H1 (cell line): Measurements from ENCODE around the gene CCDC178. TPM values are rescaled to one million over a fixed set of nuclear protein-coding genes. Genes with fewer than 3 reads are reported as not detected.

ENCODE experiments used
- CTCF ChIA-PET: fragments of 300-600 bp; sonication (Branson Sonifier 250); formaldehyde crosslinking; loops from one replicate; lab custom pipeline; 2021; ENCODE audit not compliant: partially characterized antibody; lab: Charles Lee
- POLR2A ChIA-PET: fragments of 300-600 bp; sonication (Branson Sonifier 250); formaldehyde crosslinking; loops from one replicate; lab custom pipeline; 2021; ENCODE audit warnings: inconsistent platforms; ENCODE audit not compliant: partially characterized antibody; lab: Charles Lee
- DNase-seq, 2 experiments: peaks; one replicate each; pipeline versions ENCODE4 v3.0.0 to v3.0.0-alpha.2; 2010 to 2022; ENCODE audit warnings: low spot score in 2 of 2, low read depth in 1 of 2, mixed read lengths in 1 of 2
- FAIRE-seq: peaks from 2 replicates; lab custom pipeline; 2011; peaks lifted over from hg19 to GRCh38; lab: Jason Lieb, UNC
- H2AFZ ChIP-seq: 2 replicates; pipeline ENCODE4 v1.8.1; 2012; ENCODE audit warnings: low read length, inconsistent platforms
- H2AK5ac ChIP-seq: 2 replicates; pipeline ENCODE4 v1.6.1; 2013; ENCODE audit warnings: low read depth, low read length
- H2BK120ac ChIP-seq: replicated peaks from 2 replicates; pipeline ENCODE3; 2013; ENCODE audit warnings: low read depth, low read length, inconsistent platforms
- H2BK12ac ChIP-seq: 2 replicates; pipeline ENCODE4 v1.6.1; 2013; ENCODE audit warnings: low read depth, low read length
- H2BK15ac ChIP-seq: 2 replicates; pipeline ENCODE4 v1.6.1; 2013; ENCODE audit warnings: low read length
- H2BK20ac ChIP-seq: 2 replicates; pipeline ENCODE4 v1.6.1; 2013; ENCODE audit warnings: low read length
- H2BK5ac ChIP-seq: 2 replicates; pipeline ENCODE4 v1.6.1; 2013; ENCODE audit warnings: low read depth, low read length
- H3K14ac ChIP-seq: 2 replicates; pipeline ENCODE4 v1.6.1; 2013; ENCODE audit warnings: inconsistent platforms; ENCODE audit not compliant: insufficient read length
- H3K18ac ChIP-seq: 2 replicates; pipeline ENCODE4 v1.6.1; 2013; ENCODE audit warnings: low read length; ENCODE audit errors: extremely low read depth
- H3K23ac ChIP-seq: 2 replicates; pipeline ENCODE4 v1.6.1; 2013; ENCODE audit warnings: inconsistent platforms; ENCODE audit not compliant: insufficient read length
- H3K23me2 ChIP-seq: 2 replicates; pipeline ENCODE4 v1.6.1; 2013; ENCODE audit warnings: low read depth, low read length
- H3K27ac ChIP-seq: 2 replicates; pipeline ENCODE4 v1.6.1; 2011; ENCODE audit warnings: low read depth, low read length, inconsistent platforms
- H3K27me3 ChIP-seq, 4 experiments: replicated peaks in 1 of 4; 1 replicate in 1 of 4; 2 replicates in 3 of 4; pipeline versions ENCODE4 v1.6.1 to v1.8.1; 2011 to 2013; ENCODE audit warnings: low read length in 3 of 4, mild to moderate bottlenecking in 3 of 4, inconsistent platforms in 2 of 4, mixed read lengths in 2 of 4, moderate library complexity in 1 of 4; ENCODE audit not compliant: control insufficient read depth in 3 of 4, insufficient read depth in 3 of 4; ENCODE audit errors: extremely low read depth in 1 of 4
- H3K36me3 ChIP-seq, 4 experiments: 2 replicates each; pipeline versions ENCODE4 v1.6.1 to v1.8.1; 2011 to 2013; ENCODE audit warnings: mild to moderate bottlenecking in 4 of 4, low read length in 3 of 4, moderate library complexity in 2 of 4, control low read depth in 1 of 4, inconsistent platforms in 1 of 4; ENCODE audit not compliant: insufficient read depth in 4 of 4, control insufficient read depth in 2 of 4
- H3K4ac ChIP-seq: replicated peaks from 2 replicates; pipeline ENCODE3; 2013; ENCODE audit warnings: low read length, low read depth, mixed read lengths, inconsistent platforms; ENCODE audit not compliant: insufficient read length
- H3K4me1 ChIP-seq, 4 experiments: replicated peaks in 1 of 4; 1 replicate in 1 of 4; 2 replicates in 3 of 4; pipeline versions ENCODE4 v1.6.1 to v1.8.1; 2011 to 2013; ENCODE audit warnings: low read length in 3 of 4, inconsistent platforms in 2 of 4, mixed read lengths in 1 of 4; ENCODE audit not compliant: insufficient read depth in 4 of 4, control insufficient read depth in 3 of 4
- H3K4me2 ChIP-seq, 2 experiments: 2 replicates each; pipeline versions ENCODE4 v1.6.1 to v1.8.1; 2011 to 2013; ENCODE audit warnings: low read depth in 2 of 2, low read length in 2 of 2, control low read depth in 1 of 2, inconsistent platforms in 1 of 2, mild to moderate bottlenecking in 1 of 2; ENCODE audit not compliant: insufficient read depth in 1 of 2
- H3K4me3 ChIP-seq, 4 experiments: fragments of 200-600, 300-600 bp in 1 of 4; sonication (generic), shearing (Covaris generic), sonication (Bioruptor Twin) in 1 of 4; 2 replicates each; pipeline versions ENCODE4 v1.5.1 to v1.8.1; 2011 to 2016; ENCODE audit warnings: low read length in 4 of 4, low read depth in 3 of 4, control low read depth in 2 of 4, inconsistent platforms in 2 of 4, mild to moderate bottlenecking in 2 of 4, mixed read lengths in 1 of 4, moderate library complexity in 1 of 4; ENCODE audit not compliant: insufficient read depth in 2 of 4; ENCODE audit errors: extremely low read depth in 1 of 4
- H3K56ac ChIP-seq: replicated peaks from 2 replicates; pipeline ENCODE3; 2013; ENCODE audit warnings: low read depth, mild to moderate bottlenecking, mixed read lengths, low read length, inconsistent platforms; ENCODE audit not compliant: insufficient read length
- H3K79me1 ChIP-seq: 2 replicates; pipeline ENCODE4 v1.6.1; 2013; ENCODE audit warnings: low read depth, low read length, control low read depth
- H3K79me2 ChIP-seq, 2 experiments: 2 replicates each; pipeline versions ENCODE4 v1.6.1 to v1.8.1; 2012 to 2013; ENCODE audit warnings: low read length in 2 of 2, mild to moderate bottlenecking in 2 of 2, inconsistent platforms in 1 of 2; ENCODE audit not compliant: insufficient read depth in 2 of 2, control insufficient read depth in 1 of 2
- H3K9ac ChIP-seq, 4 experiments: replicated peaks in 1 of 4; 1 replicate in 1 of 4; 2 replicates in 3 of 4; pipeline versions ENCODE4 v1.6.1 to v1.8.1; 2011 to 2013; ENCODE audit warnings: low read depth in 3 of 4, low read length in 3 of 4, control low read depth in 2 of 4, mild to moderate bottlenecking in 2 of 4, moderate library complexity in 2 of 4, inconsistent platforms in 1 of 4; ENCODE audit errors: extremely low read depth in 1 of 4
- H3K9me3 ChIP-seq, 2 experiments: 2 replicates each; pipeline versions ENCODE4 v1.6.1 to v1.8.1; 2012 to 2013; ENCODE audit warnings: mild to moderate bottlenecking in 2 of 2, moderate library complexity in 2 of 2, control low read depth in 1 of 2, inconsistent platforms in 1 of 2, low read depth in 1 of 2, low read length in 1 of 2, mixed read lengths in 1 of 2; ENCODE audit not compliant: insufficient read depth in 2 of 2
- H4K20me1 ChIP-seq, 2 experiments: replicated peaks in 1 of 2; 2 replicates each; pipeline versions ENCODE3 to v1.8.1; 2011 to 2013; ENCODE audit warnings: inconsistent platforms in 2 of 2, low read length in 2 of 2, mild to moderate bottlenecking in 1 of 2; ENCODE audit not compliant: insufficient read depth in 2 of 2, control insufficient read depth in 1 of 2
- H4K5ac ChIP-seq: 2 replicates; pipeline ENCODE4 v1.6.1; 2013; ENCODE audit warnings: low read length, low read depth, mixed read lengths, inconsistent platforms; ENCODE audit not compliant: insufficient read length
- H4K8ac ChIP-seq: 2 replicates; pipeline ENCODE4 v1.8.0; 2013; ENCODE audit warnings: mild to moderate bottlenecking, moderate library complexity, low read length, inconsistent platforms; ENCODE audit not compliant: insufficient read depth; ENCODE audit errors: extremely low read depth
- H4K91ac ChIP-seq: replicated peaks from 2 replicates; pipeline ENCODE3; 2013; ENCODE audit warnings: low read length, mixed read lengths, inconsistent platforms; ENCODE audit not compliant: insufficient read length
- EP300 ChIP-seq, 2 experiments: IDR thresholded peaks; 1 replicate in 1 of 2; 2 replicates in 1 of 2; pipeline ENCODE4 v1.6.1; 2011 to 2012; ENCODE audit warnings: low read depth in 2 of 2, low read length in 2 of 2, mild to moderate bottlenecking in 2 of 2, borderline replicate concordance in 1 of 2, inconsistent platforms in 1 of 2, moderate library complexity in 1 of 2
- KDM5A ChIP-seq: fragments of 200-600 bp; IDR thresholded peaks from 2 replicates; pipeline ENCODE4 v1.7.1; 2012; ENCODE audit warnings: mild to moderate bottlenecking, low read length, inconsistent platforms, mixed read lengths
- POLR2AphosphoS5 ChIP-seq: IDR thresholded peaks from 2 replicates; pipeline ENCODE4 v1.6.1; 2011; ENCODE audit warnings: low read depth, low read length
- POU5F1 ChIP-seq: IDR thresholded peaks from 2 replicates; pipeline ENCODE4 v1.6.1; 2011; ENCODE audit warnings: low read depth, mild to moderate bottlenecking, low read length, moderate library complexity
- SIX5 ChIP-seq: IDR thresholded peaks from 2 replicates; pipeline ENCODE4 v1.6.1; 2011; ENCODE audit warnings: mild to moderate bottlenecking, low read depth, low read length
- TAF1 ChIP-seq: IDR thresholded peaks from 2 replicates; pipeline ENCODE4 v1.6.1; 2011; ENCODE audit warnings: mild to moderate bottlenecking, low read depth, low read length
- ZNF274 ChIP-seq: IDR thresholded peaks from 2 replicates; pipeline ENCODE4 v1.7.0; 2012; ENCODE audit warnings: low read length, borderline replicate concordance; ENCODE audit errors: extremely low read depth
- polyA plus RNA-seq, 7 experiments: library from polyadenylated mRNA; depleted of rRNA in 3 of 7; stranded (reverse) in 5 of 7; unstranded in 2 of 7; fragments of >200 nt in 5 of 7; fragments of 200-250 nt in 2 of 7; gene quantifications; 1 replicate in 5 of 7; 2 replicates in 1 of 7; 4 replicates in 1 of 7; pipeline versions ENCODE4 v1.2.1 to v1.2.3, GENCODE V29; 2011 to 2013; ENCODE audit warnings: missing spikeins in 2 of 7, mixed read lengths in 2 of 7
- total RNA-seq: library from RNA; stranded (reverse); fragmentation: NEBNext Ultra II Directional; extraction: Animal tissue kit (Norgen Biotek cat#: 25700); gene quantifications from 2 replicates; pipeline ENCODE4 v1.2.1, GENCODE V29; 2021

Gene CCDC178
- total and polyA plus RNA-seq, 2 of the 8 experiments (the other 6 are each of a cell fraction or from before 2014, with no cell fraction given), result not detected

DNA sequence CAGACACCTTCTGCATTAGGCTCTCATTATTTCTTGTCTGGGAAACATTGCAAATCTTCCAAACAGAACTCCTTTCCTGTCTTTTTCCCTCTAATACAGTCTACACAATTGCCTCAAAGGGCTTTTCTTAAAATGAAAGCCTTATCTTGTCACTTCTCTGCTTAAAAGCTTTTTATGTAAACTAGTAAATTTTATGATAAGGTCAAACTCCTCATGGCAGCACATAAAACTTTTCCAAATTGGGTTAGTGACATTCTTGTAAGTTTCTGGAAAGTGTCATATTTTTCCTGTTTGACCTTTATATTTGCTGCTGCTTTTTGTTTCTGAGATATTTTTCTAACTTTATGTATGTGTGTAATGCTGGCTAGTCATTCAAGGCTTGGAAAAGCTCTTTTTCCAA is 406.3 kb downstream of the CCDC178 start:
- no peak overlapping the region for H3K4me2 ChIP-seq
- no peak overlapping the region for H3K27ac ChIP-seq
- H2BK15ac ChIP-seq, result no peak overlapping the region
- H4K5ac ChIP-seq, result no peak overlapping the region
- no peaks in the 10 kb centered on the region for H3K27me3 ChIP-seq
- H2BK12ac ChIP-seq, result no peak overlapping the region
- no peak overlapping the region for H3K56ac ChIP-seq
- no peak overlapping the region for H3K14ac ChIP-seq
- no peaks in the 10 kb centered on the region for H4K20me1 ChIP-seq
- no peak overlapping the region for H4K8ac ChIP-seq
- no peak for DNase-seq
- H2AFZ ChIP-seq, result no peak overlapping the region
- H2AK5ac ChIP-seq, result no peak overlapping the region
- no peak overlapping the region for H4K91ac ChIP-seq
- no peak overlapping the region for H3K4ac ChIP-seq
- H3K79me1 ChIP-seq, result no peaks in the 10 kb centered on the region
- no peak overlapping the region for H3K9ac ChIP-seq
- no peak overlapping the region for H2BK5ac ChIP-seq
- no peak for TF ChIP-seq POLR2AphosphoS5
- no peak for TF ChIP-seq EP300 (IDR thresholded peaks at IDR 0.05; ENCODE audit: borderline replicate concordance in 1 of 2, low read depth in 2 of 2, low read length in 2 of 2)
- no peak for TF ChIP-seq TAF1
- TF ChIP-seq KDM5A, result no peak
- no peak for TF ChIP-seq ZNF274
- TF ChIP-seq SIX5, result no peak
- TF ChIP-seq POU5F1, result no peak
- ChIA-PET POLR2A (no interaction called here), CTCF (no interaction called here)
- no peak overlapping the region for H2BK20ac ChIP-seq
- H3K9me3 ChIP-seq, result no peaks in the 10 kb centered on the region
- H3K23ac ChIP-seq, result no peak overlapping the region
- no peak for FAIRE-seq
- no peak overlapping the region for H2BK120ac ChIP-seq
- H3K4me3 ChIP-seq, result no peak overlapping the region
- no peak overlapping the region for H3K18ac ChIP-seq
- H3K23me2 ChIP-seq, result no peaks in the 10 kb centered on the region
- H3K4me1 ChIP-seq, result no peaks in the 10 kb centered on the region
- H3K79me2 ChIP-seq, result no peaks in the 10 kb centered on the region
- no peaks in the 10 kb centered on the region for H3K36me3 ChIP-seq
